ENCODE measurements around the gene SMO. TPM values are rescaled to one million over a fixed set of nuclear protein-coding genes. Genes with fewer than 3 reads are reported as not detected.

Gene SMO
- 3.2 and 17.4 TPM in 2 replicates for total RNA-seq

DNA sequence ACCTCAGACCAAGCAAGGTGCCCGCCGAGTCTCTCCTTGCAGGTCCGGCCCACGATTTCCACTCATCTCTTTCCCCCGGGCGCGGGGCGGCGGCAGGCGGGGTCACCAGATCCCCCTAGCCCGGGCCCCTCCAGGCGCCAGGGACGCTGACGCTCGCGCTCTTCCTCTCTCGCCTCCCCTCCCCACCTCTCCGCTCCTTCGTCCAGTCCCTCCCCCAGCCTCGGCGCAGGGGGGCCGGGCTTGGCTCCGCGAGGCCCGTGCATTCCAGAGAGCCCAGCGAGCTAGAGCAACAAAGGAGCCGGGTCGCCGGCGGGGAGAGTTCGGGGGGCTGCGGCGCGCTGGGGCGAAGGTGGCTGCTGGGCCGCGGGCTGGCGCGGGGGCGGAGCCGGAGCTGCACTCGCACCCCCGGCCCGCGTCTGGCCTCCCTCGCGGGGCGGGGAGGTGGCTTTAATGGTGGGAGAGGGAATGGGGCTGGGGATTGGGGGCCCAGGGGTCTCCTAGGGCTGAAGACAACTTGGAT is at the start of gene SMO:
SMO (plus strand) TSS at position 262 of the 520 bp plus-strand sequence. CDS start 519 bp downstream, outside the sequence.

GRCh38 chr7:129144095-129144833 is 44.2 kb upstream of the SMO start, which contains the start of gene TSPAN33:
TSS of gene TSPAN33 (plus strand) at chr7:129144707. CDS start at chr7:129144981, 274 bp downstream.

GRCh38 chr7:129224251-129225205 is 36.1 kb downstream of the SMO start, which contains the start of gene AHCYL2:
TSS of gene AHCYL2 (plus strand) at chr7:129225030.

Other genes starting within 250 kb of the SMO start
- gene TNPO3, start 133.5 kb upstream of the SMO start, total RNA-seq: 73.6 and 77.1 TPM in 2 replicates
- gene TSPAN33, start 43.9 kb upstream of the SMO start, total RNA-seq: 0.15 and 0.17 TPM in 2 replicates
- gene AHCYL2, start 36.4 kb downstream of the SMO start, total RNA-seq: 14.7 and 14.9 TPM in 2 replicates
- 5.1 and 8.3 TPM in 2 replicates for gene STRIP2, start 245.8 kb downstream of the SMO start, total RNA-seq